A549 treated with CORT108297 at 1 μM for 4 hours (cell line): ENCODE measurements around the gene LCE1E. TPM values are rescaled to one million over a fixed set of nuclear protein-coding genes. Genes with fewer than 3 reads are reported as not detected.

Experiments
- total RNA-seq: library from RNA; stranded (reverse); fragments of 200-300 nt; extraction: Qiagen RNA extraction; gene quantifications from 5 replicates; pipeline ENCODE4 v1.2.3, GENCODE V29; 2022

Gene LCE1E, protein sequence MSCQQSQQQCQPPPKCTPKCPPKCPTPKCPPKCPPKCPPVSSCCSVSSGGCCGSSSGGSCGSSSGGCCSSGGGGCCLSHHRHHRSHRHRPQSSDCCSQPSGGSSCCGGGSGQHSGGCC
- total RNA-seq = 0.31 TPM in 1 of 5 replicates, not detected in the others

DNA sequence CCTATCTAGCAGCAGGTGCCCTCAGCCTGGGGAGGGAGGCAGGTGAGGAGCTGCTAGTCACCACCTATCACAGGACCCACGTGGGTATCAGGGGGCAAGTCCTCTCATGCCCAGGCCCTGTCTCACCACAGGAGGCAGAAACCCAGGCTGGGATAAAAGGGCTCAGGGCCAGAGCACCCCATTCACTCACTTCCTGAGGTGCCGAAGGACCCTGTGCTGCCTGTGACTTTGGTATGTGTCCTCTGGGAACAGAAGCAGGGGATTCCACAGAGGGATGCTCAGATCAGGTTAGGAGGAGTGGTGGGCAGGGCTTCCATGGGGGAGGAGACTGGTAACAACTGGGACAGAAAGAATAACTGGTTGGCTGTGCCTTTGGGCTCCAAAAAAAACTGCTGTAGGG, at the start of gene LCE1E:
LCE1E (plus strand) TSS at position 181 of the 400 bp plus-strand sequence. CDS start 1,043 bp downstream, outside the sequence.

DNA sequence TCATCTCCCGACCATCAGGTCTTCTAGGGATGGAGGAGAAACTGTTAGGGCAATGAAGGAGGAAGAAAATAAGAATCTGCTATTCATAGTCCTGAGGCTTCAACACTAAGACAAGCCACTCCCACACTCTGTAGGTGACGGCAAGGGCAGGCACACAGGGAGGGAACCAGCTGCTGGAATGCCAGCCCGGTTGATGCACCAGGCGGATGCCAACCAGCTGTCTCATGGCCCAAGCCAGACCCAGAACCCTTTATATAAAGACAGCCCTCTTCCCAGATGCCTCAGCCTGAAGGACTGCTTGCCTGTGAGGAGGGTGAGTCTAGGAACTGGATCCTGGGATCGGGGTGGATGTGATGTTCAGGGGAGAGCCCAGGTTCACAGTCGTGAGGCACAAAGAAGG, 28.3 kb upstream of the LCE1E start, which contains the start of gene KPRP:
KPRP (plus strand) TSS at position 279 of the 400 bp plus-strand sequence. CDS start 1,564 bp downstream, outside the sequence.

DNA sequence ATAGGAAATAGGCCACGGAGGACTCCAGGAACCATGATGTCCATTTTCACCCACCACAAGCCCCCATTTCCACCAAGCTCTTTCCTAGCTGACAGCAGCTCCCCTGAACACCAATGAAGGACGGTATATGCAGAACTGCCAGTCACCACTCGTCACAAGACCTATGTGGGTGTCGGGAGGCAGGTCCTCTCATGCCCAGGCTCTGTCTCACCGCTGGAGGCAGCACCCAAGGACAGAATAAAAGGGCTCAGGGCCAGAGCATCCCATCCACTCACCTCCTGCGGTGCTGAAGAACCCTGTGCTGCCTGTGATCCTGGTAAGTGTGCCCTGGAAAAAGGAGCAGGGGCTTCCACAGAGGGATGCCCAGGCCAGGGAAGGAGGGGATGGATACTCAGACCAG, 11.2 kb upstream of the LCE1E start, which contains the start of gene LCE1F:
LCE1F (plus strand) TSS at position 266 of the 400 bp plus-strand sequence. CDS start 1,232 bp downstream, outside the sequence.

DNA sequence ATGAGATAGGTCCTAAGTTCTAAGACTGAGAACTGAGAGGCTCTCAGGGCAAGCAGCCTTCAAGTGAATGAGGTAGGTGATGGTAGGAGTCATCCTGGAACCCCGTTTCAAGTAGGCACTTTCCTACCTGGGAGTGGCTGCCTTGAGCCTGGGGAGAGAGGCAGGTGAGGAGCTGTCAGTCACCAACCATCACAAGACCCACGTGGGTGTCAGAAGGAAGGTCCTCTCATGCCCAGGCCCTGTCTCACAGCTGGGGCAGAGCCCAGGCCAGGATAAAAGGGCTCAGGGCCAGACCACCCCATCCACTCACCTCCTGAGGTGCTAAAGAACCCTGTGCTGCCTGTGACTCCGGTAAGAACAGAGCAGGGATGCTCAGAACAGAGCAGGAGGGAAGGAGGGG, 10.4 kb downstream of the LCE1E start, which contains the start of gene LCE1D:
LCE1D (plus strand) TSS at position 301 of the 400 bp plus-strand sequence. CDS start 1,074 bp downstream, outside the sequence.

DNA sequence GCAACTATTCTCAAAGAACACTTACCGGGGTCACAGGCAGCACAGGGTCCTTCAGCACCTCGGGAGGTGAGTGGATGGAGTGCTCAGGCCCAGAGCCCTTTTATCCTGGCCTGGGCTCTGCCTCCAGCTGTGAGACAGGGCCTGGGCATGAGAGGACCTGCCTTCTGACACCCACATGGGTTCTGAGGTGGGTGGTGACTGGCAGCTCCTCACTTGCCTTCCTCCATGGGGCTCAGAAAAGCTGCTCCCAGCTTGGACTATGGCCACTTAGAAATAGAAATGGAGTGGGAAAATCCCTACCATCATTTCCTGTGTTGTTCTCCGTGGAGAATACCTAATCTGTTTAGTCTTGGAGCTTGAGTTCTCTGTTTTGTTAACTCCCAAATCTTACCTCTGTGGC, 20.5 kb downstream of the LCE1E start, which contains the start of gene LCE1C:
LCE1C (minus strand) TSS at position 76 of the 400 bp plus-strand sequence. CDS start 1,173 bp downstream, outside the sequence.

DNA sequence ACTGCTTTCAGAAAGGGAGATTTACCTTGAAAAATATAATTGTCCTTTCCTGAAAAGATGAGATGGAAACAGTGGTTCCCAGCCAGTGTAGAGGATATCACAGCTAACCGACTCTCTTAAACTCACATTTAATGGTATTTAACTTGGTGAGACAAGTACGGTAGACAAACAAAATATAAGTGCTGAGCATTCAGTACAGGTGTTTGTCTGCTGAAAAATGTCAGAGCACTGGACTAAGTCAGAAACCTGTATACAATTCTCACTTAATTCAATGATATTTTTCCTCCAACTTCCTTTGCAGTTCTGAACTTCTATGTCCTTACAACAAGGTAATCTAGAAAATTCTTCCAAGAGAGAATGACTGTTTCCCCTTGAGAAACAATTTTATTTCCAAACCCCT, 25.6 kb downstream of the LCE1E start, which contains the start of gene LCE1B:
LCE1B (plus strand) TSS at position 301 of the 400 bp plus-strand sequence. CDS start 476 bp downstream, outside the sequence.

DNA sequence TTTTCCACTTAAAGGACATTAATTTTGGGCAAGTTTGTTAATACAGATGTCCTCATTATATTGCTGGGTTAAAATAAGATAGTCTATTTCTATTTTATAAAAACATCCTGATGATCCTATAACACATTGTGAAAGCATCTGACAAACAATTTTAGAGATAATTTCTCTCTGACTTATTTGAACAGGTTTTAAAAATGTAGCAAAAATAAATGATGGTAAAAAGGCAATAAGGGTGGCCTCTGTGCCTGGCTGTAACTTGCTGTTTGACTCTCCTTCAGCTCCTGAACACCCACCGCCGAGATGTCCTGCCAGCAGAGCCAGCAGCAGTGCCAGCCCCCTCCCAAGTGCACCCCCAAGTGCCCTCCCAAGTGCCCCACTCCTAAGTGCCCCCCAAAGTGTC, 41.1 kb downstream of the LCE1E start, which contains the start of gene LCE1A:
LCE1A (plus strand) TSS at position 301 of the 400 bp plus-strand sequence; CDS start at position 301, 0 bp downstream.

Other genes starting within 250 kb of the LCE1E start
- gene LCE3E, start 219.5 kb upstream of the LCE1E start, total RNA-seq = 0.16 to 0.17 TPM in 2 of 5 replicates, not detected in the others
- 0.44 to 1.3 TPM (median 0.64 TPM) in 5 replicates for gene LCE3D, start 205.7 kb upstream of the LCE1E start, total RNA-seq
- not detected in 5 replicates for gene LCE3C, start 186.0 kb upstream of the LCE1E start, total RNA-seq
- gene LCE3B, start 172.4 kb upstream of the LCE1E start, total RNA-seq = not detected in 5 replicates
- not detected in 5 replicates for gene LCE3A, start 163.2 kb upstream of the LCE1E start, total RNA-seq
- not detected in 5 replicates for gene LCE2D, start 122.9 kb upstream of the LCE1E start, total RNA-seq
- gene LCE2C, start 111.0 kb upstream of the LCE1E start, total RNA-seq = not detected in 5 replicates
- not detected in 5 replicates for gene LCE2B, start 100.1 kb upstream of the LCE1E start, total RNA-seq
- not detected in 5 replicates for gene LCE2A, start 87.9 kb upstream of the LCE1E start, total RNA-seq
- not detected in 5 replicates for gene LCE4A, start 78.1 kb upstream of the LCE1E start, total RNA-seq
- gene KPRP, start 28.2 kb upstream of the LCE1E start, total RNA-seq = not detected in 5 replicates
- not detected in 5 replicates for gene LCE1F, start 11.1 kb upstream of the LCE1E start, total RNA-seq
- not detected in 5 replicates for gene LCE1D, start 10.5 kb downstream of the LCE1E start, total RNA-seq
- gene LCE1C, start 20.4 kb downstream of the LCE1E start, total RNA-seq = not detected in 5 replicates
- gene LCE1B, start 25.7 kb downstream of the LCE1E start, total RNA-seq = 0.07 TPM in 1 of 5 replicates, not detected in the others
- not detected in 5 replicates for gene LCE1A, start 41.2 kb downstream of the LCE1E start, total RNA-seq
- gene LCE6A, start 56.6 kb downstream of the LCE1E start, total RNA-seq = not detected in 5 replicates
- gene LCE7A, start 73.7 kb downstream of the LCE1E start, total RNA-seq = not detected in 5 replicates
- not detected in 5 replicates for gene SMCP, start 92.1 kb downstream of the LCE1E start, total RNA-seq
- 0.03 to 0.06 TPM in 2 of 5 replicates, not detected in the others for gene IVL, start 122.3 kb downstream of the LCE1E start, total RNA-seq
- gene SPRR5, start 160.9 kb downstream of the LCE1E start, total RNA-seq = not detected in 5 replicates
- gene SPRR4, start 184.4 kb downstream of the LCE1E start, total RNA-seq = not detected in 5 replicates
- gene SPRR1A, start 197.8 kb downstream of the LCE1E start, total RNA-seq = not detected in 5 replicates
- not detected in 5 replicates for gene SPRR3, start 215.5 kb downstream of the LCE1E start, total RNA-seq
- gene SPRR1B, start 244.9 kb downstream of the LCE1E start, total RNA-seq = not detected in 5 replicates